Fibroblast of pulmonary artery (primary cell): ENCODE measurements around the gene PRKAR2B.

Source experiments
- DNase-seq: peaks from one replicate; pipeline ENCODE4 v3.0.0-alpha.2; 2010; ENCODE audit warnings: low read depth
- H3K4me3 ChIP-seq: replicated peaks from 2 replicates; pipeline ENCODE4 v1.5.1; 2011; ENCODE audit warnings: low read depth, mild to moderate bottlenecking, control low read depth, low read length, moderate library complexity
- CTCF ChIP-seq: IDR thresholded peaks from 2 replicates; pipeline ENCODE4 v1.5.1; 2011; ENCODE audit warnings: mild to moderate bottlenecking, control low read depth, low read length, inconsistent platforms; ENCODE audit errors: missing control alignments

PRKAR2B gene

GRCh38 chr7:107113866-107114265 is 69.4 kb downstream of the PRKAR2B start:
- DNase-seq, result no peak
- no peak for TF ChIP-seq CTCF
- H3K4me3 ChIP-seq, result no peak overlapping the region

GRCh38 chr7:107115114-107115513 is 70.6 kb downstream of the PRKAR2B start:
- no peak for TF ChIP-seq CTCF
- no peak overlapping the region for H3K4me3 ChIP-seq
- no peak for DNase-seq

DNA sequence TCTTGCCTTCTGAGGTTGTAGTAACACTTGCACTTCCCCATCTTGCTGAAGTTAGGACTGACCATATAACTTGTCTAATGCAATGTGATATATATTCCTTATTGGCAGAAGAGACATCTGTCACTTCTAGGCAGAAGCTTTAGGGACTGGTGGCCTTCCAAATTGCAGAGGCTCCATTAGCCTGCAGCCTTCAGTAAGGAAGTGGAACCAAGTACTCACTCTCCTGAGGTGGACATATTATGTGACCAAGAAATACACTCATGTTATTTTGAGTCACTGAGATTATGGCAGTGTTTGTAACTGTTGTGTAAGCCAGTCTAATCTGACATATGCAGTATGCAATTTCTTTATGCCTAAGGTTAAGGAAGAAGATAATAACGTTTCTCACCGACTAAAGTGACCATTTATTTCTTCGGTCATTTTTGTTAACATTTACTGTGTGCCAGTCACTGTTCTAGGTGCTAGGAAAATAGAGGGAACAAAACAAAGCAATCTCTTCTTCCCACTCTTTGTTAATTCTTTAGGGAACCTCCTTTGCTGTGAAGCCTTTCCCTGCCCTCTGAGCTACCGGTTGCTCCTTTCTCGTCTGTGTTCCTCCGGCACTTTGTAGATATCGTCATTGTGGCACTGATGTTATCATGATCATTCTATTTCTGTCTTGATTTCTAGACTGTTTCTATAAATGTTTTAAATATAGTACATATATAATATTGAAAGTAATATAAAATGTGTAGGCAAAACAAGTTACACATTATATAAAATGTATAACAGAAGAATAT is 71.4 kb downstream of the PRKAR2B start:
- no peak overlapping the region for H3K4me3 ChIP-seq
- DNase-seq, result no peak
- TF ChIP-seq CTCF, result no peak

GRCh38 chr7:107118109-107118900 is 73.8 kb downstream of the PRKAR2B start:
- peak; percentile 14 for DNase-seq
- no peak for TF ChIP-seq CTCF

DNA sequence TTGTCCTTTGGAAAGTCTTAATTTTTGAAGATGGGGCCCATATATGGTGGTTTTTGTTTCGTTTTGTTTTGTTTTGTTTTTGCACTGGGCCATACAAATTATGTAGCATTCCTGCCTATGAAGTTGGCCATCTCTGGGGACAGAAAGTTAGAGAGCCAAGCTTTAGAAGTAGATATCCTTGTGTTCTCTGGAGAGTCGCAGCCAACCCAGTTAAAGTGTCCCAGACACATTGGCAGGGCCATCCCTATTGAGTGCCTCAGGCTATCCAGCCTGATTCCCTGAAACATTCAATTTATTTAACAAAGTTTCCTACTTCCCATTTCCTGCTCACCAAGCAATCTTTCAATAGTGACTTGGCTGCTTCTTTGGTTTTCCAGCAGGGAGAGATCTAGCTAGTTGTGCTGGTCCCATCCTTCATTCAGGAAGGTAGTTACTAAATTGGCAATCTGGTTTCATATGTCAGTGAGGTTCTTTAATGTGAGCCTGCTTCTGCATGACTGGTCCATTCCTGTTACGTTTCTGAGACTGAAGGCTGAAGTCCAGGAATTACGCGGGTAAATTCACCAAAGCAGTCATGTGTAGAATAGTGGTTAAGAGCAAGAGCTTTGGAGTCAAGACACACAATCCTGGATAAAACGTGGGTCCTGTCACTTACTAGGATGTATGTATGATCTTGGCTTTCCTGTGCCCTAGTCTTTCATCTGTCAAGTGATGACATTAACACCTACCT is 75.0 kb downstream of the PRKAR2B start:
- H3K4me3 ChIP-seq, result no peak overlapping the region
- TF ChIP-seq CTCF, result no peak
- DNase-seq, result no peak

More at GRCh38 chr7:107118109-107118900, 73.8 kb downstream of the PRKAR2B start:
- H3K4me3 ChIP-seq, result no peak overlapping the region

DNA sequence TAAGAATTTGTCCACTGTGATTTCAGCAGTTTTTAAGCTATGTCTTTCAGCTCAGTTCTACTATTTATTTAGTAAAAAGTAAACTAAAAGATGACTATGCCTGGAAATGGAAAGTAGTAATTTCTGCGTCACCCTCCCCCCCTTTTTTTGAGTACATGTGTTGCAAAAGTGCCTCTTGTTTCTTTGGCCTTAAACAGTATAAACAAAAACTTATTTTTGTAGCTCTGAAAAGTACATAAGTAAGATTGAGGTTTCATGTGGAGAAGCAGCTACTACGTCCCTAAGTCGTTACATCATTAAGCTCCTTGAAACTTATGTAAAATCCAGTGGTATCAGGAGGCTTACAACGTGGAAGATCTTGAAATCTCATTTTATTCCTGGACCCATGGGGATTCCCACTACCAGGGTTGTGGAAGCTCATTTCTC is 78.0 kb downstream of the PRKAR2B start:
- no peak overlapping the region for H3K4me3 ChIP-seq
- DNase-seq, result no peak
- no peak for TF ChIP-seq CTCF
